Stomach (tissue), 19 donors: ENCODE results near the gene TAS2R14. TPM values are rescaled to one million over a fixed set of nuclear protein-coding genes. Genes with fewer than 3 reads are reported as not detected.

Experiments used
- DNase-seq, 2 donors: peaks; one replicate each; pipeline versions ENCODE4 v3.0.0 to v3.0.0-alpha.2; 2013 to 2019
- H3K27ac ChIP-seq, 5 donors: fragments of 200-600 bp in 4 of 5; sonication (generic) in 4 of 5; one replicate each; pipeline ENCODE4 v1.5.1; 2013 to 2019; ENCODE audit warnings: mild to moderate bottlenecking in 1 of 5, moderate library complexity in 1 of 5
- H3K27me3 ChIP-seq, 3 donors: fragments of 200-600 bp; sonication (generic); one replicate each; pipeline ENCODE4 v1.5.1; 2017 to 2019; ENCODE audit warnings: mixed run types in 1 of 3
- H3K36me3 ChIP-seq, 4 donors: fragments of 200-600 bp; sonication (generic); 1 replicate in 3 of 4; 2 replicates in 1 of 4; pipeline ENCODE4 v1.5.1; 2016 to 2019
- H3K4me1 ChIP-seq, 4 donors: fragments of 200-600 bp; sonication (generic); one replicate each; pipeline ENCODE4 v1.5.1; 2016 to 2019
- H3K4me3 ChIP-seq, 4 donors: fragments of 200-600 bp; sonication (generic) in 3 of 4; one replicate each; pipeline ENCODE4 v1.5.1; 2016 to 2019; ENCODE audit warnings: mild to moderate bottlenecking in 1 of 4
- H3K9me3 ChIP-seq, 4 donors: fragments of 200-600 bp; sonication (generic); one replicate each; pipeline ENCODE4 v1.5.1; 2016 to 2019
- EP300 ChIP-seq: sonication (generic); formaldehyde crosslinking; IDR thresholded peaks from one replicate; pipeline ENCODE4 v1.6.1; 2017; ENCODE audit warnings: antibody characterized with exemption
- POLR2A ChIP-seq, 4 donors: fragments of 450-650 bp; IDR thresholded peaks; one replicate each; pipeline ENCODE4 v1.6.1; 2016; ENCODE audit warnings: antibody characterized with exemption in 4 of 4, control low read depth in 2 of 4, mild to moderate bottlenecking in 1 of 4, moderate library complexity in 1 of 4
- POLR2AphosphoS5 ChIP-seq, 3 donors: sonication (generic); formaldehyde crosslinking; IDR thresholded peaks; one replicate each; pipeline ENCODE4 v1.6.1; 2016; ENCODE audit warnings: antibody characterized with exemption in 3 of 3
- WGBS, 5 donors: extraction: QIAGEN DNeasy Blood & Tissue Kit in 3 of 5; methylation state at CpG; one replicate each; pipeline versions ENCODE4 v1.1.5 to v1.1.7; 2013 to 2018; 5-methylcytosine and 5-hydroxymethylcytosine counted together
- intact Hi-C: fragments of 100-400 bp; cut with DNase I; formaldehyde crosslinking; loops from one replicate; pipeline ENCODE4 v1.15.1; 2023; ENCODE audit warnings: low total_unique reads
- long read RNA-seq, 10 donors: transcript quantifications; one replicate each; lab custom pipeline, GENCODE V29; 2026
- polyA plus RNA-seq, 3 donors: library from polyadenylated mRNA; stranded (reverse); fragments of 200-250 nt; gene quantifications; one replicate each; pipeline ENCODE4 v1.2.3, GENCODE V29; 2013
- total RNA-seq, 5 donors: library from RNA; depleted of rRNA; stranded (reverse); fragments of >200 nt; gene quantifications; one replicate each; pipeline versions ENCODE4 v1.1.0 to v1.2.3, GENCODE V29; 2014 to 2016
- TF ChIP-seq, protein P1 (sequence below), 7 experiments: fragments of 450-650 bp in 4 of 7; fragments of 200-600 bp in 3 of 7; sonication (generic) in 3 of 7; IDR thresholded peaks; one replicate each; pipeline ENCODE4 v1.5.1; 2016 to 2019; ENCODE audit warnings: antibody characterized with exemption in 7 of 7, control low read depth in 2 of 7, mild to moderate bottlenecking in 1 of 7
- donor health status: healthy with polysubstance abuse.
- donor health status: Bipolar disorder and iron deficiency.
- donor health status: healthy.

Gene TAS2R14
- total RNA-seq: 10 to 100 TPM in 1 of 5 donors, 1 to 10 TPM in 2, not detected in 2; 1.7 to 17.3 (median 1.8) TPM
- 1 to 10 TPM in 1 of 3 donors, under 1 TPM in 2; 0.19 to 2.1 (median 0.31) TPM for polyA plus RNA-seq
- long read RNA-seq, donor 1, partial matches to known transcripts: 0 of 1 reads
- long read RNA-seq, donor 1, other reads (novel, unspliced or antisense): 0 of 1 reads
- long read RNA-seq, donor 2, partial matches to known transcripts: 0 of 2 reads
- long read RNA-seq, donor 2, other reads (novel, unspliced or antisense): 0 of 2 reads
- long read RNA-seq, donor 3, partial matches to known transcripts: 0 of 2 reads
- long read RNA-seq, donor 3, other reads (novel, unspliced or antisense): 0 of 2 reads
- long read RNA-seq, donor 4: 0 reads
- long read RNA-seq, donor 5, partial matches to known transcripts: 0 of 2 reads
- long read RNA-seq, donor 5, other reads (novel, unspliced or antisense): 0 of 2 reads
- long read RNA-seq, donor 6, transcript TAS2R14-202 (1 exons, 1,858 nt): major isoform, 12 of 18 reads
- long read RNA-seq, donor 6, partial matches to known transcripts: 6 of 18 reads
- long read RNA-seq, donor 6, other reads (novel, unspliced or antisense): 0 of 18 reads
- long read RNA-seq, donor 7, partial matches to known transcripts: 0 of 6 reads
- long read RNA-seq, donor 7, other reads (novel, unspliced or antisense): 0 of 6 reads
- long read RNA-seq, donor 8, transcript TAS2R14-202 (1 exons, 1,858 nt): major isoform, 7 of 7 reads
- long read RNA-seq, donor 8, partial matches to known transcripts: 0 of 7 reads
- long read RNA-seq, donor 8, other reads (novel, unspliced or antisense): 0 of 7 reads
- long read RNA-seq, donor 9: 0 reads
- long read RNA-seq, donor 10, partial matches to known transcripts: 0 of 2 reads
- long read RNA-seq, donor 10, other reads (novel, unspliced or antisense): 0 of 2 reads

DNA sequence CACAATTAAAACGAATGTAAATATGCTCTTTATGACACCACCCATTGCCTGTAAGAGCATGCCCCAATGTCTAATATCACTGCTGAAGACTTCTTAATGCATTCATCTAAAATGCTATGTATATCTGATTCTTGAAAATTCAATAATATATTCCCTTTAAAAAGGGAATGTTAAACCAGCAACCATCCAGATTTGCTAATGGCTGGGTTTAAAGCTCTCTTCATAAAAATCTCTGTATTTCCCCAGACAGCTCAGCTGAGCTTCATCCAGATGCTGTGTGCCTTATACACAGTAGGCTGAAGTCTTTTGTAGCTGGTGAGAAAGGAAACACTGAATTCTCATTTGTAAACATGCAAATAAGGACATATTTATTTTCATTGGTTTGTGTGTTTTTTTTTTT, at the start of gene TAS2R14:
TSS of gene TAS2R14 (minus strand) at position 101 of the 400 bp plus-strand sequence. CDS start at position 45, 56 bp downstream.
- WGBS, 5 donors: 77 to 93% (median 87%) methylated on average over 1 of the region's 1 CpG
- intact Hi-C loops: no loop called here

DNA sequence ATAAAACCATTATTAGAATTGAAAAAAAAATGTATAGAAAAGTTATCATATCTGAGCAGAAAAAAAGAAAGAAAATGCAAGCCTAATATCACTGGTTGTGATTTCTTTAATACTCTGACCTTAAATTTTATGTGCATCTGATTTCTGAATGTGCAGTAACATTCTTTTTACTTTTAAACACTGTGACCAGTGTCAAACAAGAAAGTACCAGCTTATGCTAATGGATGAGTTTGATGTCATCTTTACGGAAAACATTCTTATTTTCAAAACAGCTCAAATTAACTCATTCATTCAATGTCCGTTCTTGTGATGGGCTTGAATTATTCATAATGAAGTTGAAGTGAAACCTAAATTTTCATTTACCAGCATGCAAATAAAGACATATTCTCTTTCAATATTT, 47.7 kb upstream of the TAS2R14 start, which contains the start of gene TAS2R50:
TSS of gene TAS2R50 (minus strand) at position 101 of the 400 bp plus-strand sequence. CDS start at position 49, 52 bp downstream.
- no peak within 1 kb of the TSS for H3K4me3 ChIP-seq
- no peaks in the 10 kb centered on the region for H3K36me3 ChIP-seq
- peaks cover 0 to 10% (median 0%) of the 10 kb centered on the region in 4 donors for H3K9me3 ChIP-seq
- H3K4me1 ChIP-seq: no peaks in the 10 kb centered on the region
- 44 to 66% (median 47%) methylated on average over 2 of the region's 2 CpGs for WGBS, 5 donors
- DNase-seq: no peak
- H3K27ac ChIP-seq: no peak within 1 kb of the TSS
- TF ChIP-seq POLR2AphosphoS5 (IDR thresholded peaks at IDR 0.05) (no peak), POLR2A (IDR thresholded peaks at IDR 0.05) (no peak), EP300 (no peak)
- TF ChIP-seq, protein P1, sequence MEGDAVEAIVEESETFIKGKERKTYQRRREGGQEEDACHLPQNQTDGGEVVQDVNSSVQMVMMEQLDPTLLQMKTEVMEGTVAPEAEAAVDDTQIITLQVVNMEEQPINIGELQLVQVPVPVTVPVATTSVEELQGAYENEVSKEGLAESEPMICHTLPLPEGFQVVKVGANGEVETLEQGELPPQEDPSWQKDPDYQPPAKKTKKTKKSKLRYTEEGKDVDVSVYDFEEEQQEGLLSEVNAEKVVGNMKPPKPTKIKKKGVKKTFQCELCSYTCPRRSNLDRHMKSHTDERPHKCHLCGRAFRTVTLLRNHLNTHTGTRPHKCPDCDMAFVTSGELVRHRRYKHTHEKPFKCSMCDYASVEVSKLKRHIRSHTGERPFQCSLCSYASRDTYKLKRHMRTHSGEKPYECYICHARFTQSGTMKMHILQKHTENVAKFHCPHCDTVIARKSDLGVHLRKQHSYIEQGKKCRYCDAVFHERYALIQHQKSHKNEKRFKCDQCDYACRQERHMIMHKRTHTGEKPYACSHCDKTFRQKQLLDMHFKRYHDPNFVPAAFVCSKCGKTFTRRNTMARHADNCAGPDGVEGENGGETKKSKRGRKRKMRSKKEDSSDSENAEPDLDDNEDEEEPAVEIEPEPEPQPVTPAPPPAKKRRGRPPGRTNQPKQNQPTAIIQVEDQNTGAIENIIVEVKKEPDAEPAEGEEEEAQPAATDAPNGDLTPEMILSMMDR (IDR thresholded peaks at IDR 0.05): no peak
- H3K27me3 ChIP-seq: no peaks in the 10 kb centered on the region
- intact Hi-C loops: no loop called here

More for the DNA sequence above, at the start of gene TAS2R14:
- Histone ChIP-seq H3K27ac (no peak within 1 kb of the TSS), H3K27me3 (no peaks in the 10 kb centered on the region), H3K36me3 (no peaks in the 10 kb centered on the region), H3K9me3 (peaks cover 0 to under 1% (median 0%) of the 10 kb centered on the region in 4 donors), H3K4me1 (no peaks in the 10 kb centered on the region), H3K4me3 (no peak within 1 kb of the TSS)
- TF ChIP-seq EP300 (no peak), POLR2A (IDR thresholded peaks at IDR 0.05) (no peak), POLR2AphosphoS5 (IDR thresholded peaks at IDR 0.05) (no peak)
- TF ChIP-seq, protein P1 (IDR thresholded peaks at IDR 0.05): no peak
- DNase-seq: no peak

GRCh38 chr12:10982244-10982643, 43.2 kb upstream of the TAS2R14 start:
- H3K4me3 ChIP-seq: no peak overlapping the region
- 79 to 92% (median 86%) methylated on average over 5 of the region's 5 CpGs for WGBS, 5 donors
- DNase-seq: peak in 1 of 2 donors; percentile 54
- intact Hi-C loops: no loop called here
- no peaks in the 10 kb centered on the region for H3K36me3 ChIP-seq
- no peak for TF ChIP-seq EP300
- H3K27me3 ChIP-seq: no peaks in the 10 kb centered on the region
- H3K9me3 ChIP-seq: no peaks in the 10 kb centered on the region
- no peak overlapping the region for H3K27ac ChIP-seq
- no peaks in the 10 kb centered on the region for H3K4me1 ChIP-seq

- H3K27ac ChIP-seq: no peak overlapping the region
- WGBS, 5 donors: 85 to 92% (median 90%) methylated on average over 3 of the region's 3 CpGs
- H3K27me3 ChIP-seq: no peaks in the 10 kb centered on the region
- H3K4me3 ChIP-seq: no peak overlapping the region
- no peak for DNase-seq
- H3K9me3 ChIP-seq: no peaks in the 10 kb centered on the region
- H3K4me1 ChIP-seq: no peaks in the 10 kb centered on the region
- H3K36me3 ChIP-seq: no peaks in the 10 kb centered on the region
- intact Hi-C loops: no loop called here
- TF ChIP-seq POLR2A (IDR thresholded peaks at IDR 0.05): no peak
- TF ChIP-seq, protein P1 (IDR thresholded peaks at IDR 0.05): no peak
- TF ChIP-seq EP300: no peak
- TF ChIP-seq POLR2AphosphoS5 (IDR thresholded peaks at IDR 0.05): no peak
Measured at GRCh38 chr12:10974965-10975364, 35.9 kb upstream of the TAS2R14 start.
